GM19193 (cell line): ENCODE results near the gene PDGFD.

Experiments used
- POLR2A ChIP-seq: IDR thresholded peaks from 4 replicates; pipeline ENCODE4 v1.6.1; 2011; ENCODE audit not compliant: insufficient read depth, insufficient read length; ENCODE audit errors: extremely low read depth

The PDGFD gene

GRCh38 chr11:104028476-104029263, 135.3 kb downstream of the PDGFD start:
- TF ChIP-seq POLR2A = no peak

GRCh38 chr11:104024572-104024971, 139.4 kb downstream of the PDGFD start:
- no peak for TF ChIP-seq POLR2A

- TF ChIP-seq POLR2A = no peak
These were observed 148.1 kb downstream of the PDGFD start for GRCh38 chr11:104015649-104016415.

GRCh38 chr11:104011044-104011443, 152.9 kb downstream of the PDGFD start:
- TF ChIP-seq POLR2A = no peak

GRCh38 chr11:104009744-104010143, 154.2 kb downstream of the PDGFD start:
- no peak for TF ChIP-seq POLR2A

GRCh38 chr11:104005234-104005855, 158.6 kb downstream of the PDGFD start:
- TF ChIP-seq POLR2A = no peak

- TF ChIP-seq POLR2A = no peak
These were observed 160.5 kb downstream of the PDGFD start for GRCh38 chr11:104003491-104003890.

GRCh38 chr11:104001561-104002056, 162.3 kb downstream of the PDGFD start:
- no peak for TF ChIP-seq POLR2A

GRCh38 chr11:104000798-104001197, 163.1 kb downstream of the PDGFD start:
- TF ChIP-seq POLR2A = no peak

- no peak for TF ChIP-seq POLR2A
These were observed 165.0 kb downstream of the PDGFD start for GRCh38 chr11:103998826-103999508.

GRCh38 chr11:103997082-103997481, 166.9 kb downstream of the PDGFD start:
- TF ChIP-seq POLR2A = no peak

GRCh38 chr11:103995896-103996295, 168.1 kb downstream of the PDGFD start:
- TF ChIP-seq POLR2A = no peak

GRCh38 chr11:103994518-103994917, 169.4 kb downstream of the PDGFD start:
- TF ChIP-seq POLR2A = no peak

GRCh38 chr11:103994094-103994493, 169.9 kb downstream of the PDGFD start:
- TF ChIP-seq POLR2A = no peak

GRCh38 chr11:103993507-103993906, 170.4 kb downstream of the PDGFD start:
- no peak for TF ChIP-seq POLR2A
